Measurements from ENCODE around the gene ANKRD13A.
"Not testable (repeated sequence)": the region's sequence is repeated elsewhere in the genome, so short reads cannot be mapped to it uniquely, and the experiment has no call there.

ANKRD13A gene

DNA sequence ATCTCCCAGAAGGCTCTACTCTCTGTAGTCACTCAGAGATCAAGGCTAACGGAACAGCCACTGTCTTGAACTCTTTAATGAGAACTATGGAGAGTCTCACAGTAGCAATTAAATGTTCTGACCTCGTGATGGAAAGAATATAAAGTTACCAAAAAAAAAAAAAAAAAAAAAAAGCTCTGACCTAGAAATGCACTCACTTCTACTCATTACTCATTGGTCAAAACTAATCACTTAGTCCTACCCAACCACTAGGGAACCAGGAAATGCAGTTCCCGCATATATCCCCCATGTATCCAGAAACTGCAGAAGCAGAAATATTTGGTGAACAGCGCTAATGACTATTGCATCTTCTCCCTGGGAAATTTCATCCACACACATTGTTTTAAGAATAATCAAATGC lies 78.6 kb downstream of the ANKRD13A start:
- DNase-seq (ENCODE audit: low spot score) (no peak), FAIRE-seq (no peak)

DNA sequence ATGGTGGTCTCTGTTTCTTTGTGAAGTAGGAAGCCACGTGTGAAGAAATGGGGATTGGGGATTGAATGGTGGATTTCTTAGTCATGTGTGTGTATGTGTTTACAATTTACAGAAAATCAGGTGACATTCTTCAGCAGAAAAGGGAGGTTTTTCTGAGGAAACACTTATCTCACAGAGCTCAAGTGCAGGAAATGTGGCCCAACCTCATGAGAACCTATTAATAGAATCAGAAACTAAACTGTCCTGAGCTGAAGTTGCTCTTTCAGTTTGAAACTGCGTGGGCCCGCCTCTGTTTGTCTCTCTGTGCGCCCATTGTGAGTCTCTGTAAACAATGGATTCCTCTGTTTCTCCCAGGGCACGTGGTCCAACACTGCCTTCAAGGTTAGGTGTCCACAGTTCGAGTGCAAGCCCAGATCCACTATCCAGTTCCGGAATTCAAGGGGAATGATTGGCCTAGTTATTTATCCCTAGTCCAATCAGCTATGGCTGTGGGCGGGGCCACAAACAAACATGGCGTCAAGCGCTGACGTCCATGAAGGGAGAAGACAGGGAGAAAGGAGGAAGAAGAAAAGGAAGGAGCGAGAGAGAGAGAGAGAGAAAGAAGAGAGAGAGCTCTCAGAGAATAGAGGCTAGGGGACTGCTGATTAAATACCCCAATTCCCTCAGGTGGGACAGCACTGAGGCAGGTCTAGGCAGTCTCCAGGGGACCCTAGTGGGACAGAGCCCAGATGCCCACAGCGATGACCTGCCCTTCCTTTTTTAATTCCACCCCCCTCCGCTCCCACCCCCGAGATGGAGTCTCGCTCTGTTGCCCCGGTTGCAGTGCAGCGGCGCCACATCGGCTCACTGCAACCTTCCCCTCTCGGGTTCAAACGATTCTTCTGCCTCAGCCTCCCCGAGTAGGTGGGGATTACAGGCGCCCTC lies 80.5 kb downstream of the ANKRD13A start:
- DNase-seq (ENCODE audit: low spot score), result no peak
- FAIRE-seq, result no peak

DNA sequence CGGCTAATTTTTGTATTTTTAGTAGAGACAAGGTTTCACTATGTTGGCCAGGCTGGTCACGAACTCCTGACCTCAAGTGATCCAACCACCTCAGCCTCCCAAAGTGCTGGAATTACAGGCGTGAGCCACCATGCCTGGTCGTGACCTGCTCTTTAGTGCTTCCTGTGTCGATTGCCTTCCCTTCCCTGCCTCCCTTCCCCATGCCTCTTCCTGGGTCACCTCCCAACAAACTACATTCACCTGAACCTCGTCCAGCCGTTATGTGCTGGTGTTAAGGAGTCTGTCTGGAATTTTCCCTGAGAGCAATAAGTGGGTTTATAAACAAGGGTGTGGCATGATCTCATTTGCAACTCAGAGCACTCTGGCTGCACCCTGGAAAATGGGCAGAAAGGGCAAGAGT lies 81.2 kb downstream of the ANKRD13A start:
- DNase-seq (ENCODE audit: low spot score), result no peak
- FAIRE-seq, result no peak

DNA sequence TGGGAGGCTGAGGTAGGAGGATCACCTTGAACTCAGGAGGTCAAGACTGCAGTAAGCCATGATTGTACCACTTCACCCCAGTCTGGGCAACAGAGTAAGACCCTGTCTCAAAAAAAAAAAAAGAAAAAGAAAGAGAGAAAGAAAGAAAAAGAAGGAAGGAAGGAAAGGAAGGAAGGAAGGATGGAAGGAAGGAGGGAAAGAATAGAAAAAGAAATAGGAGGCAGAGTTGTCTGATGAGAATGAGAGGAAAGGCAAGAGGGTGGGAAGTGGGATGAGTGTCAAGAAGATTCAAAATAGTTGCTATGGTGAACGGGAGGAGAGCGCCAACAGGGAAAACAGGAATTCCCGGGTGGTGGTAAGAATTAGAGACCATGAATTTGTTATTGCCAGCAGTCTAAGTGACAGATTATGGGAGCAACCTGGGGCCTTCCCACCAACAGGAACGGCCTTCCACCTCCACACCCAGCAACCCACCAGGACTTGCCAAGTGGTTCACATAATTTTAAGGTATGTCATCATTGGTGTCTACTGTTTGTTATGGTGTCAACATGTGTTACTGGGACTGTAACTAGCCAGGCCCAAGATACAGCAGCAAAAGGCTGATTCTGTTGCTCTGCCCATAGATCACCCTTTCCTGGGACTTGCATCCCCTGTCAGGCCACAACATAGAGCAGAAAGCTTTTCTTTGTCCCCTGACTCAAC lies 85.2 kb downstream of the ANKRD13A start:
- FAIRE-seq, result no peak
- no peak for DNase-seq (ENCODE audit: low spot score)

DNA sequence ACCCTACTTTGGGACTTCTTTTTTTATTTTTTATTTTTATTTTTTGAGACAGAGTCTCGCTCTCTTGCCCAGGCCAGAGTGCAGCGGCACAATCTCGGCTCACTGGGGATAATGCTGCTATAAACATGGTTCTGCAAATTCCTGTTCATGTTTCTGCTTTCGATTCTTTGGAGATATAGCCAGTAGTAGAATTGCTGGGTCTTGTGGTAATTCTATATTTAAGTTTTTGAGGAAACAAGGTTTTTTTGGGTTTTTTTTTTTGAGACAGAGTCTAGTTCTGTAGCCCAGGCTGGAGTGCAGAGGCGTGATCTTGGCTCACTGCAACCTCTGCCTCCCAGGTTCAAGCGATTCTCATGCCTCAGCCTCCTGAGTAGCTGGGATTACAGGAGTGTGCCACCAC lies 89.0 kb downstream of the ANKRD13A start:
- FAIRE-seq, result not testable (repeated sequence)

DNA sequence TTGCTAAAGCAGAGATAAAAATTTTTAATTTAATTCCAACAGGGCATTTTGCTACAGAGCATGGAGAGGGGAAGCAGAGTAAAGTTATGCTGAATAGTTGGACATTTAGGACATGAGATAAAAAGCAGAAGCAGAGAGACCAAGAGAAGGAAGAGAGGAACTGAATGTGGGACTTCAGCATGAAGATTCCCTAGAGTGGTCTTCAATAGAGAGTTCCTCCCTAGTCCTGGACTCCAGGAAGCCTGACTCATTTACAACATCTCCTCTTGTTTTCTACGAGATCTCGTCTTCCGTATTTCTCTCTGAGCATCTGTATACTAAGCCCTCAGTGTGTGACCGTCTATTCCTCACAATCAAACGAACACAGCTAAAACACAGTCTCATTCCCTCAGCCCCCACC lies 89.7 kb downstream of the ANKRD13A start:
- no peak for FAIRE-seq
- no peak for DNase-seq (ENCODE audit: low spot score)

More for the DNA sequence above, 89.0 kb downstream of the ANKRD13A start:
- not testable (repeated sequence) for DNase-seq (ENCODE audit: low spot score)

Measured in urothelium cell line (cell line).